Activated naive CD4-positive, alpha-beta T cell treated with anti-CD3 and anti-CD28 coated beads for 36 hours (primary cell): ENCODE results near the gene MAP4K1. TPM values are rescaled to one million over a fixed set of nuclear protein-coding genes. Genes with fewer than 3 reads are reported as not detected.
A peak's percentile ranks its signal among the peaks of the same experiment; 100 is the strongest.
"Not testable (repeated sequence)": the region's sequence is repeated elsewhere in the genome, so short reads cannot be mapped to it uniquely, and the experiment has no call there.

Experiments used
- CTCF ChIA-PET: fragments of 350-600 bp; sonication (Branson Sonifier 250); formaldehyde crosslinking; loops from one replicate; lab custom pipeline; 2021; ENCODE audit warnings: antibody characterized with exemption; lab: Charles Lee
- DNase-seq: peaks from one replicate; pipeline ENCODE4 v3.0.0-alpha.2; 2020
- H3K27ac Mint-ChIP-seq: one replicate; pipeline ENCODE4 v1.8.0; 2021; ENCODE audit warnings: mild to moderate bottlenecking, mixed read lengths
- H3K27me3 Mint-ChIP-seq: one replicate; pipeline ENCODE4 v1.8.0; 2021; ENCODE audit warnings: low read depth, mixed read lengths
- H3K36me3 Mint-ChIP-seq: one replicate; pipeline ENCODE4 v1.8.0; 2021; ENCODE audit warnings: low read depth, mixed read lengths
- H3K4me1 Mint-ChIP-seq: one replicate; pipeline ENCODE4 v1.8.0; 2021; ENCODE audit warnings: low read depth, mixed read lengths
- H3K4me3 Mint-ChIP-seq: one replicate; pipeline ENCODE4 v1.8.0; 2021; ENCODE audit warnings: mild to moderate bottlenecking, moderate library complexity, mixed read lengths
- H3K9me3 Mint-ChIP-seq: one replicate; pipeline ENCODE4 v1.8.0; 2021; ENCODE audit warnings: mixed read lengths
- intact Hi-C: fragments of 100-400 bp; cut with micrococcal nuclease; formaldehyde crosslinking; loops from one replicate; pipeline ENCODE4 v1.15.1; 2023
- total RNA-seq, 2 experiments: library from RNA; stranded (reverse); gene quantifications; one replicate each; pipeline ENCODE4 v1.2.3, GENCODE V29; 2021

Gene MAP4K1
- total RNA-seq, 2 experiments from 2014 or later: 135 to 148 TPM

DNA sequence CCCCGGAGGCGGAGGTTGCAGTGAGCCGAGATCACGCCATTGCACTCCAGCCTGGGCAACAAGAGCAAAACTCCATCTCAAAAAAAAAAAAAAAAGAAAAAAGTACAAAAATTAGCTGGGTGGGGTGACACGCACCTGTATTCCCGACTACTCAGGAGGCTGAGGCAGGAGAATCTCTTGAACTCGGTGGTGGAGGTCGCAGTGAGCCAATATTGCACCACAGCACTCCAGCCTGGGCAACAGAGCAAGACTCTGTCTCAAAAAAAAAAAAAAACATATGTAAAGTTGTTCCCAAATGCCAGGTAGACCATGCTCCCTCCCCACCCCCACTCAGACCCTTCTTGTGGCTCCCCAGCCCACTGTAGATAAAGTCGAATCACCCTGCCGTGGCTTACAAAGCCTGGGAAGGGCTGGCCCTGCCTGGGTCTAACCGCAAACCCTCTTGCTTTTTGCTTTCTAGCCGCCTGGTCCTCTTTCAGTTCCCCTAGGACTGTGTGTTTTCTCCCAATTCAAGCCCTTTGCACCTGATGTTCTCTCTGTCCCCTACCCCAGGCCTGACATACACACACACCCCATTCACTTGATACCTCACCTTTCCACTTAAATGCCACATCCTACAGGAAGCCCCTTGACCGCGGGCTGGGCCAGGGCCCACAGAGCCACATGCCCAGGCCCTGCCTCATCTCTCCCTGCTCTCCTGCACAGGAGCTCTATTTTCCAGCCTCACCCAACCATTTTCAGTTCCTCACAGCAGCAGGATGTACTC, 34.4 kb downstream of the MAP4K1 start:
- Mint-ChIP-seq H3K4me3 (no peak overlapping the region), H3K27me3 (no peaks in the 10 kb centered on the region), H3K4me1 (no peaks in the 10 kb centered on the region), H3K9me3 (no peaks in the 10 kb centered on the region), H3K36me3 (peaks cover 9% of the 10 kb centered on the region), H3K27ac (no peak overlapping the region)
- intact Hi-C loops: no loop called here
- no peak for DNase-seq
- CTCF ChIA-PET: no interaction called here

DNA sequence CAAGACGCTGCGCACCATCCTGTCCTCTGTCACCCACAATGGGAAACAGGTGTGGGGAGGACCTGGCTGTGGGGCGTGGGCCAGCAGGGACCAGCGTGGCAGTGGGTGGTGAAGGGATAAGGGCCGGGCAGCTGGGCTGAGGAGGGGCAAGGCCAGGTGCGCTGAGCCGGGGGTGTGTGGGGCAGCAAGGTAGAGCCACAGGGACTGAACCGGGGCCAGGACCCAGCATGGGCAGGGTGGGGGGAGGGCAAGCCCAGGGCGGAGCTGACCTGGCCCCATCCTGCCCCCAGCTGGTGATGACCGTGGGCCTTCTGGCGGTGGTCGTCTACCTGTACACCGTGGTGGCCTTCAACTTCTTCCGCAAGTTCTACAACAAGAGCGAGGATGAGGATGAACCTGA, 37.7 kb downstream of the MAP4K1 start:
- no peaks in the 10 kb centered on the region for H3K36me3 Mint-ChIP-seq
- no peak for DNase-seq
- no peak overlapping the region for H3K4me3 Mint-ChIP-seq
- no peaks in the 10 kb centered on the region for H3K9me3 Mint-ChIP-seq
- CTCF ChIA-PET: no interaction called here
- intact Hi-C loops: no loop called here
- no peak overlapping the region for H3K27ac Mint-ChIP-seq
- H3K4me1 Mint-ChIP-seq: no peaks in the 10 kb centered on the region
- no peaks in the 10 kb centered on the region for H3K27me3 Mint-ChIP-seq

DNA sequence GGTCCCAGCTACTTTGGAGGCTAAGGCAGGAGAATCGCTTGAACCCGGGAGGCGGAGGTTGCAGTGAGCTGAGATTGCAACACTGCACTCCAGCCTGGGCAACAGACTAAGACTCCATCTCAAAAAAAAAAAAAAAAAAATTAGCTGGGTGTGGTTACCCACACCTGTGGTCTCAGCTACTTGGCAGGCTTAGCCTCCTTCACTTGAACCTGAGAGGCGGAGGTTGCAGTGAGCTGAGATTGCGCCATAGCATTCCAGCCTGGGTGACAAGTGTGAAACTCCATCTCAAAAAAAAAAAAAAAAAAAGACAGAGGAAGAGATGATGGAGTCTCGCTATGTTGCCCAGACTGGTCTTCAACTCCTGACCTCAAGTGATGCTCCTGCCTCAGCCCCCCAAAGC, 38.4 kb downstream of the MAP4K1 start:
- H3K27ac Mint-ChIP-seq, intact Hi-C loops, H3K27me3 Mint-ChIP-seq, H3K9me3 Mint-ChIP-seq, DNase-seq, H3K36me3 Mint-ChIP-seq, H3K4me1 Mint-ChIP-seq, H3K4me3 Mint-ChIP-seq: not testable (repeated sequence)
- CTCF ChIA-PET: interaction anchor here (1.4 kb wide), 1 partner anchor 64 kb away, joined by 4 read pairs; no protein-coding TSS in a partner anchor

DNA sequence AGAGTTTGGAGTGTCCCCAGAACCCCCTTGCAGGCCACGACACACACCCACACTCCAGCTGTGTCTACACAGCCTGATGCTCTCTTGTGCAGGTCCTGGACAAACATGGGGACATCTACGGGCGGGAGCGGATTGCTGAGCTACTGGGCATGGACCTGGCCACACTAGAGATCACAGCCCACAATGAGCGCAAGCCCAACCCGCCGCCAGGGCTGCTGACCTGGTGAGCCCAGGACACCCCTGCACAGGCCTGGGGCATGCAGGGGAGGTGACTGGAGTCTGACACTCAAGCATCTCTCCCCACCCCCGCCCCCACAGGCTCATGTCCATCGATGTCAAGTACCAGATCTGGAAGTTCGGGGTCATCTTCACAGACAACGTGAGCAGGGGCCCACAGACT, 39.9 kb downstream of the MAP4K1 start:
- intact Hi-C loops: no loop called here
- Mint-ChIP-seq H3K9me3 (no peaks in the 10 kb centered on the region), H3K36me3 (no peaks in the 10 kb centered on the region), H3K4me1 (no peaks in the 10 kb centered on the region), H3K27ac (no peak overlapping the region), H3K4me3 (no peak overlapping the region), H3K27me3 (no peaks in the 10 kb centered on the region)
- DNase-seq: no peak
- CTCF ChIA-PET: interaction anchor here (1.4 kb wide), 1 partner anchor 63 kb away, joined by 4 read pairs; no protein-coding TSS in a partner anchor

DNA sequence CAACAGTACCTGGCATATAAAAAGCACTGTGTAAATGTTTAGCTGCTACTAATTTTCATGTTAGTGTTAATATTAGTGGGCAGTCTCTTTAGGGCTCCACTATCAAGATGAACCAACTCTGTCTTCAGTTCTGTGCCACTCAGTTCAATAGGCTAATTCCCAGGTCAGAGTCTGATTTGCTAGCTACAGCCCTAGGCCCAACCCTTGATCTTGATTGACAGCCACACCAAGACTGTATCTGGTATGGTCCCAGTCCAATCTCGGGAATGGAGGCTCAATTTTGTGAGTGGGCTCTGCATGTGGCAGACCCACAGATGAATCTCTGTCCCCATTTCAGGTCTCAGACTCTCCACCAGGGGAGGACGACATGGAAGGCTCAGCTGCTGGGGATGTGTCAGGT, 46.1 kb downstream of the MAP4K1 start:
- CTCF ChIA-PET: interaction anchor here (0.6 kb wide), 1 partner anchor 114 kb away, joined by 3 read pairs; no protein-coding TSS in a partner anchor
- H3K27ac Mint-ChIP-seq: no peak overlapping the region

DNA sequence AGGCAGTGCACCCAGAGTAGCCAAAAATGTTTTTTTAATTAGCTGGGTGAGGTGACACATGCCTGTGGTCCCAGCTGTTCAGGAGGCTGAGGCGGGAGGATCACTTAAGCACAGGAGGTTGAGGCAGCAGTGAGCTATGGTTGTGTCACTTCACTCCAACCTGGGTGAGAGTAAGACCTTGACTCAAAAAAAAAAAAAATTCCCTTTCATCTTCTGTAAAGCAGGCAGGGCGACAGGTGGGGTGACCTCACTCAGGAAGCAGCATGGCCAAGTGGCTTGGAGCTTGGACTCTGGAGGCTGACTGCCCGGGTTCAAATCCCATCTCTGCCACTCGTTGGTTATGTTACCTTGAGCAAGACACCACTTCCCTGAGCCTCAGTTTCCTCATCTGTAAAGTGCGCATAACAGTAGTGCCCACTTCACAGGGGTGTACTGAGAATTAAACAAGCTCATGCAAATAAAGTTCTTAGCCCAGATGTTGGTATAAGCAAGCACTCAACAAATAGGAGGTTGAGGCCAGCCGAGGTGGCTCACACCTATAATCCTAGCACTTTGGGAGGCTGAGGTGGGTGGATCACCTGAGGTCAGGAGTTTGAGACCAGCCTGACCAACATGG, 48.3 kb downstream of the MAP4K1 start:
- Mint-ChIP-seq H3K4me3 (no peak overlapping the region), H3K27me3 (peaks cover 12% of the 10 kb centered on the region), H3K9me3 (no peaks in the 10 kb centered on the region), H3K27ac (no peak overlapping the region), H3K4me1 (peaks cover 5% of the 10 kb centered on the region), H3K36me3 (no peaks in the 10 kb centered on the region)
- no peak for DNase-seq
- CTCF ChIA-PET: interaction anchor here (0.6 kb wide), 1 partner anchor 362 kb away, joined by 3 read pairs; no protein-coding TSS in a partner anchor
- intact Hi-C loops: no loop called here

More for the DNA sequence above, 46.1 kb downstream of the MAP4K1 start:
- DNase-seq: no peak
- Mint-ChIP-seq H3K36me3 (no peaks in the 10 kb centered on the region), H3K4me3 (no peak overlapping the region), H3K4me1 (no peaks in the 10 kb centered on the region), H3K9me3 (no peaks in the 10 kb centered on the region), H3K27me3 (peaks cover 4% of the 10 kb centered on the region)
- intact Hi-C loops: no loop called here

DNA sequence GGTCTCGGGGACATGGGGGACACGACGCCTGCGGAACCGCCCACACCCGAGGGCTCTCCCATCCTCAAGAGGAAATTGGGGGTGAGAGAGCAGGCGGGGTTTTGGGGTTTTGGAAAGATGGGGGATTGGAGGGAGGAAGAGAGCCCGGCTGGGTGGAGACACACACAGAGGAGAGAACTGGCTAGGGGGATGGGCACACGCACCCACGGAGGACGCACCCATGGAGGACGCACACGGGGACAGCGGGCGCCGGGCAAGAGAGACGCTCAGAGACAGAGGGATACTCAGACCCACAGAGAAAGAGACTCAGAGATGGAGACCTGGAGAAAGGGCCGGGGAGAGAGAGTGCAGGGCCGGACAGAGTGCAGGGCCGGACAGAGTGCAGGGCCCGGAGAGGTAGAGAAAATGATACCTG, 52.1 kb downstream of the MAP4K1 start:
- Mint-ChIP-seq H3K9me3 (no peaks in the 10 kb centered on the region), H3K36me3 (no peaks in the 10 kb centered on the region), H3K27ac (no peak overlapping the region), H3K4me1 (peaks cover 5% of the 10 kb centered on the region), H3K27me3 (peaks cover 22% of the 10 kb centered on the region), H3K4me3 (peak overlapping the region; percentile 62)
- intact Hi-C loops: no loop called here
- CTCF ChIA-PET: no interaction called here
- no peak for DNase-seq

DNA sequence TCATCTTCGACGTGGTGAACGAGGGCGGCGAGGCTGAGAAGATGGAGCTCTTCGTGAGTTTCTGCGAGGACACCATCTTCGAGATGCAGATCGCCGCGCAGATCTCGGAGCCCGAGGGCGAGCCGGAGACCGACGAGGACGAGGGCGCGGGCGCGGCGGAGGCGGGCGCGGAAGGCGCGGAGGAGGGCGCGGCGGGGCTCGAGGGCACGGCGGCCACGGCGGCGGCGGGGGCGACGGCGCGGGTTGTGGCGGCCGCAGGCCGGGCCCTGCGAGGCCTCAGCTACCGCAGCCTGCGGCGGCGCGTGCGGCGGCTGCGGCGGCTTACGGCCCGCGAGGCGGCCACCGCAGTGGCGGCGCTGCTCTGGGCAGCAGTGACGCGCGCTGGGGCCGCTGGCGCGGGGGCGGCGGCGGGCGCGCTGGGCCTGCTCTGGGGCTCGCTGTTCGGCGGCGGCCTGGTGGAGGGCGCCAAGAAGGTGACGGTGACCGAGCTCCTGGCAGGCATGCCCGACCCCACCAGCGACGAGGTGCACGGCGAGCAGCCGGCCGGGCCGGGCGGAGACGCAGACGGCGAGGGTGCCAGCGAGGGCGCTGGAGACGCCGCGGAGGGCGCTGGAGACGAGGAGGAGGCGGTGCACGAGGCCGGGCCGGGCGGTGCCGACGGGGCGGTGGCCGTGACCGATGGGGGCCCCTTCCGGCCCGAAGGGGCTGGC, 52.6 kb downstream of the MAP4K1 start:
- H3K27ac Mint-ChIP-seq: no peak overlapping the region
- DNase-seq: no peak
- no peaks in the 10 kb centered on the region for H3K9me3 Mint-ChIP-seq
- H3K4me1 Mint-ChIP-seq: peaks cover 6% of the 10 kb centered on the region
- CTCF ChIA-PET: interaction anchor here (0.6 kb wide), 1 partner anchor 9 kb away, joined by 5 read pairs; no protein-coding TSS in a partner anchor
- intact Hi-C loops: no loop called here
- H3K36me3 Mint-ChIP-seq: no peaks in the 10 kb centered on the region
- H3K4me3 Mint-ChIP-seq: peak overlapping the region; percentile 58
- peaks cover 22% of the 10 kb centered on the region for H3K27me3 Mint-ChIP-seq

DNA sequence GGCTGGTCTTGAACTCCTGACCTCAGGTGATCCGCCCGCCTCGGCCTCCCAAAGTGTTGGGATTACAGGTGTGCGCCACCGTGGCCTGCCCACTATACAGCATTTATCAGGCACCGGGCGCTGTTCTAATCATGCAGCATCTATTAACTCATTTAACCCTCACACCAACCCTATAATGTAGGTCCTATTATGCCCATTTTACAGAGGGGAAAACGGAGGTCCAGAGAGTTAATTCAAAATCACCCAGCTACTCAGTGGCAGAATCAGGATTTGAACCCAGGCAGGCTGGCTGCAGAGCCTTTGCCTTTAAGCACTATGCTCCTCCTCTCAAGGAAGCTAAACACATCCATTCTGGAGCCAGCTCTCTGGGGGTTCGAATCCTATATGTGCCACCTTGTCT, 54.3 kb downstream of the MAP4K1 start:
- H3K4me3 Mint-ChIP-seq: no peak overlapping the region
- CTCF ChIA-PET: no interaction called here
- H3K4me1 Mint-ChIP-seq: peaks cover 16% of the 10 kb centered on the region
- no peaks in the 10 kb centered on the region for H3K9me3 Mint-ChIP-seq
- intact Hi-C loops: no loop called here
- H3K36me3 Mint-ChIP-seq: no peaks in the 10 kb centered on the region
- no peak for DNase-seq
- H3K27me3 Mint-ChIP-seq: peaks cover 22% of the 10 kb centered on the region
- H3K27ac Mint-ChIP-seq: no peak overlapping the region

DNA sequence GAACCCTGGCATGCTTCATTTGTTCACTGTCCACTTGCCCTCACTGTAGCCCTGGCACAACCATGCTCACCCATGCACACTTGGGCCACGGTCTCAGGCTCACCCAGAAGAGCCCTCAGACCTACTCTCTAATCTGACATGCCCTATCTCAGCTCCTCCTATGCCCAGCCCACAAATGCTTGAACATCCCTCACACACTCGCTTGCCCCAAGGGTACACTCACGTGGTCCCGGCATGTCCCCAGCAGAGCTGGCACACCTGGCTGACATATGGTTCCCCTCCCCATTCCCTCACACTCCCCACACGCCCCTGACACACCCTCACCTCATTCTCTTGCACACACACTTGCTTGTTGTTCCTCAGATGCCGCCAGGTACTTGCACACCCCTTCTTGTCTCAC, 55.7 kb downstream of the MAP4K1 start:
- Mint-ChIP-seq H3K36me3 (no peaks in the 10 kb centered on the region), H3K27me3 (peaks cover 19% of the 10 kb centered on the region), H3K27ac (no peak overlapping the region), H3K4me1 (peaks cover 18% of the 10 kb centered on the region), H3K4me3 (no peak overlapping the region), H3K9me3 (no peaks in the 10 kb centered on the region)
- CTCF ChIA-PET: no interaction called here
- intact Hi-C loops: no loop called here
- no peak for DNase-seq

DNA sequence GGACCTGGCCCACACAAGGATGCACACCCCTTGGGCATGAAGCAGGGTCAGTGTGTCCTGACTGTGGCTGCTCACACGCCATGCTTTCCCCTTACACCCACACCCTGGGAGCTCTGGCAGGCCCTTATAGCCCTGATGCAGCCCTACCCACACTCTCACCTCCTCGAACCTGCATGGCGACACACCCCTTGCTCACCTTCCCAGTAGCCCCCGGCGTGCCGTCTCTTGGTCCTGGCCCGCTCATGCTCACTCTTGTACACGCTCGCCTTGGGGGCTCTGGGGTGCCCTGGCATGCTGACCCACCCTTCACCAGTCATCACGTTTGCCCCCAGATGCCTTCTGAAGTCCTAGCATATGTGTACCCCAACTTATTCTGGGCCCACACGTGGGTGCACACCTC, 56.1 kb downstream of the MAP4K1 start:
- no peak for DNase-seq
- H3K27ac Mint-ChIP-seq: no peak overlapping the region
- intact Hi-C loops: no loop called here
- no peaks in the 10 kb centered on the region for H3K36me3 Mint-ChIP-seq
- no peaks in the 10 kb centered on the region for H3K9me3 Mint-ChIP-seq
- no peak overlapping the region for H3K4me3 Mint-ChIP-seq
- CTCF ChIA-PET: interaction anchor here (0.6 kb wide), 1 partner anchor 325 kb away, joined by 3 read pairs; no protein-coding TSS in a partner anchor
- H3K27me3 Mint-ChIP-seq: peaks cover 19% of the 10 kb centered on the region
- H3K4me1 Mint-ChIP-seq: peaks cover 19% of the 10 kb centered on the region

DNA sequence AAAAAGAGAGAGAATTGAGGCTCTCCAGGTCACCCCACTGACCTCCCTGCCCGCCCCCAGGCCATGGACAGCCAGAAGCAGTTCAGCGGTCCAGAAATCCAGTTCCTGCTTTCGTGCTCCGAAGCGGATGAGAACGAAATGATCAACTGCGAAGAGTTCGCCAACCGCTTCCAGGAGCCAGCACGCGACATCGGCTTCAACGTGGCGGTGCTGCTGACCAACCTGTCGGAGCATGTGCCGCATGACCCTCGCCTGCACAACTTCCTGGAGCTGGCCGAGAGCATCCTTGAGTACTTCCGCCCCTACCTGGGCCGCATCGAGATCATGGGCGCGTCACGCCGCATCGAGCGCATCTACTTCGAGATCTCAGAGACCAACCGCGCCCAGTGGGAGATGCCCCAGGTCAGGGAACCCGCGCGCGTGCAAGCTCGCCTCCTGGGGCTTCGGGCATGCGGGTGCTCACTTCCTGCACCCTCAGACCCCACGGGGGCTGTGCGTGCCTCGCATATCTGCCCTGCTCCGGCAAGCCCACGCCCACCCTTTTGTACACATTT, 56.6 kb downstream of the MAP4K1 start:
- no peak overlapping the region for H3K4me3 Mint-ChIP-seq
- H3K9me3 Mint-ChIP-seq: no peaks in the 10 kb centered on the region
- intact Hi-C loops: no loop called here
- peaks cover 19% of the 10 kb centered on the region for H3K27me3 Mint-ChIP-seq
- H3K36me3 Mint-ChIP-seq: no peaks in the 10 kb centered on the region
- H3K27ac Mint-ChIP-seq: no peak overlapping the region
- CTCF ChIA-PET: interaction anchor here (0.6 kb wide), 1 partner anchor 325 kb away, joined by 3 read pairs; no protein-coding TSS in a partner anchor
- H3K4me1 Mint-ChIP-seq: peaks cover 19% of the 10 kb centered on the region
- no peak for DNase-seq
